Esophagus squamous epithelium (tissue), 5 donors: ENCODE measurements around the gene SH3BP5. TPM values are rescaled to one million over a fixed set of nuclear protein-coding genes. Genes with fewer than 3 reads are reported as not detected.

Experiments used
- DNase-seq: peaks from one replicate; lab custom pipeline; 2025; lab: John Stamatoyannopoulos, UW
- H3K27ac ChIP-seq, 4 donors: fragments of 200-600 bp; sonication (generic); one replicate each; pipeline ENCODE4 v1.5.1; 2016 to 2019; ENCODE audit warnings: mild to moderate bottlenecking in 1 of 4
- H3K27me3 ChIP-seq, 4 donors: fragments of 200-600 bp; sonication (generic); 1 replicate in 3 of 4; 2 replicates in 1 of 4; pipeline versions ENCODE4 v1.5.1 to v1.6.0; 2017 to 2021; ENCODE audit warnings: antibody characterized with exemption in 1 of 4
- H3K36me3 ChIP-seq, 3 donors: fragments of 200-600 bp; sonication (generic); one replicate each; pipeline ENCODE4 v1.5.1; 2016 to 2019
- H3K4me1 ChIP-seq, 3 donors: fragments of 200-600 bp; sonication (generic); one replicate each; pipeline ENCODE4 v1.5.1; 2017 to 2019
- H3K4me3 ChIP-seq, 4 donors: fragments of 200-600 bp; sonication (generic); 1 replicate in 3 of 4; 2 replicates in 1 of 4; pipeline ENCODE4 v1.5.1; 2016 to 2019; ENCODE audit warnings: mild to moderate bottlenecking in 2 of 4, moderate library complexity in 1 of 4
- H3K9me3 ChIP-seq, 3 donors: fragments of 200-600 bp; sonication (generic); one replicate each; pipeline ENCODE4 v1.5.1; 2016 to 2019
- CTCF ChIP-seq, 6 experiments: fragments of 450-650 bp in 4 of 6; fragments of 200-600 bp in 2 of 6; sonication (generic) in 2 of 6; IDR thresholded peaks; one replicate each; pipeline ENCODE4 v1.5.1; 2016 to 2019; ENCODE audit warnings: antibody characterized with exemption in 6 of 6, mild to moderate bottlenecking in 4 of 6, moderate library complexity in 4 of 6
- POLR2A ChIP-seq, 4 donors: fragments of 450-650 bp; IDR thresholded peaks; one replicate each; pipeline ENCODE4 v1.6.1; 2017; ENCODE audit warnings: antibody characterized with exemption in 4 of 4, mild to moderate bottlenecking in 4 of 4, moderate library complexity in 3 of 4
- WGBS, 2 donors: methylation state at CpG; one replicate each; pipeline ENCODE4 v1.1.5; 2018; 5-methylcytosine and 5-hydroxymethylcytosine counted together
- intact Hi-C: fragments of 100-400 bp; cut with DNase I; formaldehyde crosslinking; loops from one replicate; pipeline ENCODE4 v1.15.0; 2022
- total RNA-seq, 4 donors: library from RNA; depleted of rRNA; stranded (reverse); fragments of >200 nt; gene quantifications; one replicate each; pipeline ENCODE4 v1.1.0, GENCODE V29; 2016
- donor health status: DM: yes; HTN: yes; CAD: no.

SH3BP5 gene
- total RNA-seq, 4 donors from 2014 or later = 8.5 to 33.8 (median 18.0) TPM

GRCh38 chr3:15299036-15299435, 33.4 kb downstream of the SH3BP5 start:
- TF ChIP-seq CTCF (IDR thresholded peaks at IDR 0.05) (no peak), POLR2A (IDR thresholded peaks at IDR 0.05) (no peak)
- WGBS, 2 donors = 57 to 59% methylated on average over 3 of the region's 3 CpGs
- Histone ChIP-seq H3K36me3 (peaks cover 0 to 27% (median 0%) of the 10 kb centered on the region in 3 donors), H3K9me3 (no peaks in the 10 kb centered on the region), H3K27ac (peak overlapping the region in 2 of 4 donors; percentile 57 to 58), H3K27me3 (no peaks in the 10 kb centered on the region), H3K4me3 (no peak overlapping the region), H3K4me1 (peaks cover 0 to 70% (median 14%) of the 10 kb centered on the region in 3 donors)
- intact Hi-C loops = no loop called here
- DNase-seq = no peak

GRCh38 chr3:15298504-15298903, 33.9 kb downstream of the SH3BP5 start:
- Histone ChIP-seq H3K36me3 (peaks cover 0 to 22% (median 0%) of the 10 kb centered on the region in 3 donors), H3K27me3 (no peaks in the 10 kb centered on the region), H3K4me3 (no peak overlapping the region), H3K4me1 (peaks cover 0 to 73% (median 17%) of the 10 kb centered on the region in 3 donors), H3K9me3 (no peaks in the 10 kb centered on the region), H3K27ac (peak overlapping the region in 1 of 4 donors; percentile 57)
- TF ChIP-seq POLR2A (IDR thresholded peaks at IDR 0.05) = no peak
- no peak for TF ChIP-seq CTCF (IDR thresholded peaks at IDR 0.05)
- WGBS, 2 donors = 74 to 85% methylated on average over 3 of the region's 3 CpGs
- DNase-seq = no peak
- intact Hi-C loops = no loop called here

DNA sequence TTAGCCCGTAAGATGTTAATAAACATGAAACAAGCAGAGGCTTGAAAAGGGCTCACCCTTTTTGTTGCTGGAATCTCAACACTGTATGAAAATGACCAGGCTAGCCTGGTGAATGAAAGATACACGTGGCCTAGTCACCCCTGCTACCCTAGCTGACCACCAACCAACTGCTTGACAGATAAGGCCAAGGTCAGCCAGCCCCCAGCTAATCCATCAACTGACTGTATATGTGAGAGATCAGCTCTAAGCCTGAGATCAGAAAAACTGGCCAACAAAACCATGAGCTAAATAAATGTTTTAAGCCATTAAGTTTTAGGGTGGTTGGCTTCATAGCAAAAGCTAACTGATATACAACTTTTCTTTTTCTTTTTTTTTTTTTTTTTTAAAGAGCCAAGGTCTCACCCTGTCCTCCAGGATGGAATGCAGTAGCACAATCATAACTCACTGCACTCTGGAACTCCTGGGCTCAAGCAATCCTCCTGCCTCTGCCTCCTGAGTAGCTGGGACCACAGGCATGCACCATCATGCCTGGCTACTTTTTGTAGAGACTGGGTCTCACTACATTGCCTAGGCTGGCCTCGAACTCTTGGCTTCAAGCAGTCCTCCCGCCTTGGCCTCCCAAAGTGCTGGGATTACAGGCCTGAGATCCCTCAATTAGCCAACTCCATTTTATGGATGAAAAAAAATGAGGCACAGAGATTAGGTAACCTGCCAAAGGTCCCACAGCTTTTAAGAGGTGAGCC, 34.6 kb downstream of the SH3BP5 start:
- Histone ChIP-seq H3K9me3 (no peaks in the 10 kb centered on the region), H3K4me3 (no peak overlapping the region), H3K36me3 (peaks cover 0 to 14% (median 0%) of the 10 kb centered on the region in 3 donors), H3K27ac (peak overlapping the region in 1 of 4 donors; percentile 20), H3K27me3 (no peaks in the 10 kb centered on the region), H3K4me1 (peaks cover 5 to 80% (median 24%) of the 10 kb centered on the region in 3 donors)
- TF ChIP-seq CTCF (IDR thresholded peaks at IDR 0.05) (no peak), POLR2A (IDR thresholded peaks at IDR 0.05) (no peak)
- WGBS, 2 donors = 61 to 80% methylated on average over 2 to 4 of the region's 4 CpGs
- intact Hi-C loops = no loop called here
- DNase-seq = no peak

GRCh38 chr3:15295506-15295905, 36.9 kb downstream of the SH3BP5 start:
- intact Hi-C loops = no loop called here
- Histone ChIP-seq H3K27ac (peak overlapping the region in 3 of 4 donors; percentile 58 to 81 (median 72)), H3K4me1 (peaks cover 16 to 91% (median 39%) of the 10 kb centered on the region in 3 donors), H3K4me3 (no peak overlapping the region), H3K9me3 (no peaks in the 10 kb centered on the region), H3K27me3 (no peaks in the 10 kb centered on the region), H3K36me3 (no peaks in the 10 kb centered on the region)
- DNase-seq = no peak
- WGBS, 2 donors = 48 to 49% methylated on average over 5 to 6 of the region's 6 CpGs
- no peak for TF ChIP-seq POLR2A (IDR thresholded peaks at IDR 0.05)
- no peak for TF ChIP-seq CTCF (IDR thresholded peaks at IDR 0.05)

- Histone ChIP-seq H3K36me3 (no peaks in the 10 kb centered on the region), H3K9me3 (no peaks in the 10 kb centered on the region), H3K27me3 (no peaks in the 10 kb centered on the region), H3K4me3 (no peak overlapping the region), H3K27ac (peak overlapping the region in 3 of 4 donors; percentile 58 to 81 (median 72)), H3K4me1 (peaks cover 16 to 92% (median 39%) of the 10 kb centered on the region in 3 donors)
- TF ChIP-seq CTCF (IDR thresholded peaks at IDR 0.05) = no peak
- peak in 1 of 4 donors; percentile 19 for TF ChIP-seq POLR2A (IDR thresholded peaks at IDR 0.05)
- intact Hi-C loops = no loop called here
- 65 to 77% methylated on average over 5 of the region's 5 CpGs for WGBS, 2 donors
- no peak for DNase-seq
Measured at GRCh38 chr3:15294929-15295328, 37.5 kb downstream of the SH3BP5 start.
